IMR-90 (cell line): ENCODE data around the gene GON7.

Source experiments
- MAFK ChIP-seq: IDR thresholded peaks from 2 replicates; pipeline ENCODE4 v1.6.1; 2012; ENCODE audit warnings: low read depth, low read length, improper control_type of control experiment
- RCOR1 ChIP-seq: IDR thresholded peaks from 2 replicates; pipeline ENCODE4 v1.6.1; 2012; ENCODE audit warnings: mild to moderate bottlenecking, low read length, improper control_type of control experiment; ENCODE audit not compliant: insufficient replicate concordance
- SMC3 ChIP-seq: fragments of 150-350 bp; IDR thresholded peaks from 2 replicates; pipeline ENCODE4 v1.6.1; 2016; ENCODE audit warnings: low read depth, mild to moderate bottlenecking, antibody characterized with exemption, low read length, moderate library complexity
- TF ChIP-seq, protein P1 (sequence below): conservative IDR thresholded peaks from 2 replicates; pipeline ENCODE4 v1.5.1; 2012; ENCODE audit warnings: mild to moderate bottlenecking, low read depth, low read length, improper control_type of control experiment

GRCh38 chr14:93201155-93201704 lies 5.6 kb downstream of the GON7 start:
- TF ChIP-seq MAFK (no peak), SMC3 (no peak), RCOR1 (no peak)
- TF ChIP-seq, protein P1, sequence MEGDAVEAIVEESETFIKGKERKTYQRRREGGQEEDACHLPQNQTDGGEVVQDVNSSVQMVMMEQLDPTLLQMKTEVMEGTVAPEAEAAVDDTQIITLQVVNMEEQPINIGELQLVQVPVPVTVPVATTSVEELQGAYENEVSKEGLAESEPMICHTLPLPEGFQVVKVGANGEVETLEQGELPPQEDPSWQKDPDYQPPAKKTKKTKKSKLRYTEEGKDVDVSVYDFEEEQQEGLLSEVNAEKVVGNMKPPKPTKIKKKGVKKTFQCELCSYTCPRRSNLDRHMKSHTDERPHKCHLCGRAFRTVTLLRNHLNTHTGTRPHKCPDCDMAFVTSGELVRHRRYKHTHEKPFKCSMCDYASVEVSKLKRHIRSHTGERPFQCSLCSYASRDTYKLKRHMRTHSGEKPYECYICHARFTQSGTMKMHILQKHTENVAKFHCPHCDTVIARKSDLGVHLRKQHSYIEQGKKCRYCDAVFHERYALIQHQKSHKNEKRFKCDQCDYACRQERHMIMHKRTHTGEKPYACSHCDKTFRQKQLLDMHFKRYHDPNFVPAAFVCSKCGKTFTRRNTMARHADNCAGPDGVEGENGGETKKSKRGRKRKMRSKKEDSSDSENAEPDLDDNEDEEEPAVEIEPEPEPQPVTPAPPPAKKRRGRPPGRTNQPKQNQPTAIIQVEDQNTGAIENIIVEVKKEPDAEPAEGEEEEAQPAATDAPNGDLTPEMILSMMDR: no peak
